Measurements from ENCODE around the gene CALHM2.

DNA sequence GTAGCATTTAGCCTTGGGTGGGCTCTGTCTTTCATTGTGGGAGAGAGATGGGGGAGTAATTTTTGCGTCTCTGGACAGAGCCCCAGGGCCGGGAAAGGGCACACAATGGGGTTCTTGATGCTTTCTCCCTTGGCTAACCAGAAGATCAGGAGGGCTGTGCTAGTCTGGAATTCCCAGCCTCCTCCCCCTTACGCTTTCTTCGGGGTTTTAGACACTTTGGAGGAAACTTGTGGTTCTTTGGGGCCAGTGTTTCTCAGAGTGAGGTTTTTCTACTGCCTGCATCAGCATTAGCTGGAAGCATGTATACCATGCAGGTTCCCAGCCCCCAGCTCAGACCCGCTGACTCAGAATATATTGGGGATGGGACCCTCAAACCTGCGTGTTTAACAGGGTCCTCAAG lies 48.3 kb upstream of the CALHM2 start:
- no peak for TF ChIP-seq POLR2A (IDR thresholded peaks at IDR 0.05; ENCODE audit: low read depth, low read length)
- no peak for TF ChIP-seq POLR2AphosphoS5 (IDR thresholded peaks at IDR 0.05; ENCODE audit: low read depth, low read length)
- no peak for TF ChIP-seq SPI1 (IDR thresholded peaks at IDR 0.05; ENCODE audit: low read depth, low read length)
- no peak for TF ChIP-seq TAF1 (IDR thresholded peaks at IDR 0.05; ENCODE audit: low read depth, low read length)
- no peak for TF ChIP-seq PAX5 (IDR thresholded peaks at IDR 0.05; ENCODE audit: insufficient read depth, low read length, severe bottlenecking)
- TF ChIP-seq POU2F2 (IDR thresholded peaks at IDR 0.05; ENCODE audit: low read depth, low read length) = no peak

All from GM12891 (cell line).